Right lobe of liver (tissue), 4 donors: ENCODE data around the gene RNF13.

Source experiments
- CTCF ChIP-seq, 4 donors: fragments of 200-600 bp in 3 of 4; fragments of 450-650 bp in 1 of 4; IDR thresholded peaks; one replicate each; pipeline versions ENCODE4 v1.5.1 to v1.8.0; 2016 to 2022; ENCODE audit warnings: antibody characterized with exemption in 4 of 4, mild to moderate bottlenecking in 2 of 4
- POLR2A ChIP-seq: fragments of 450-650 bp; IDR thresholded peaks from one replicate; pipeline ENCODE4 v1.6.1; 2017; ENCODE audit warnings: antibody characterized with exemption, mild to moderate bottlenecking
- donor health status: DM: no; HTN: no; CAD: no.
- donor health status: DM: no; HTN: no; CAD: no.
- donor health status: DM: no; HTN: yes; CAD: no.

- TF ChIP-seq CTCF (IDR thresholded peaks at IDR 0.05) (no peak), POLR2A (no peak)
Measured at GRCh38 chr3:149934524-149934923, 121.5 kb downstream of the RNF13 start.
